Measurements from ENCODE around the gene AGAP6. TPM values are rescaled to one million over a fixed set of nuclear protein-coding genes. Genes with fewer than 3 reads are reported as not detected.
"Not testable (repeated sequence)": the region's sequence is repeated elsewhere in the genome, so short reads cannot be mapped to it uniquely, and the experiment has no call there.

AGAP6 gene
- total RNA-seq, 2 donors from 2014 or later, result 15.9 to 18.0 TPM

GRCh38 chr10:50021646-50022045 is 33.4 kb downstream of the AGAP6 start:
- no peaks in the 10 kb centered on the region for H3K4me1 Mint-ChIP-seq
- 83 to 91% methylated on average over 1 to 3 of the region's 3 CpGs for WGBS, 2 experiments (ENCODE audit: insufficient coverage in 1 of 2, insufficient read length in 1 of 2)
- H3K36me3 ChIP-seq (ENCODE audit: control insufficient read depth, insufficient read depth, low read length), result no peaks in the 10 kb centered on the region
- no peak overlapping the region for H3K9ac ChIP-seq (ENCODE audit: extremely low read depth, low read length, poor library complexity, severe bottlenecking)
- no peak overlapping the region for H3K4me3 Mint-ChIP-seq
- H3K27ac ChIP-seq (ENCODE audit: low read depth, low read length), result no peak overlapping the region
- H3K27me3 Mint-ChIP-seq (ENCODE audit: insufficient read depth), result peaks cover 3% of the 10 kb centered on the region
- no peaks in the 10 kb centered on the region for H3K36me3 Mint-ChIP-seq (ENCODE audit: low read depth)
- H3K27me3 ChIP-seq (ENCODE audit: control insufficient read depth, insufficient read depth, low read length, poor library complexity, severe bottlenecking), result no peaks in the 10 kb centered on the region
- no peaks in the 10 kb centered on the region for H3K9me3 ChIP-seq (ENCODE audit: control insufficient read depth, low read length)
- H3K4me3 ChIP-seq (ENCODE audit: low read length), result no peak overlapping the region
- no peaks in the 10 kb centered on the region for H3K4me1 ChIP-seq (ENCODE audit: control insufficient read depth, insufficient read depth, low read length)
- no peak for DNase-seq
- TF ChIP-seq, protein P1, sequence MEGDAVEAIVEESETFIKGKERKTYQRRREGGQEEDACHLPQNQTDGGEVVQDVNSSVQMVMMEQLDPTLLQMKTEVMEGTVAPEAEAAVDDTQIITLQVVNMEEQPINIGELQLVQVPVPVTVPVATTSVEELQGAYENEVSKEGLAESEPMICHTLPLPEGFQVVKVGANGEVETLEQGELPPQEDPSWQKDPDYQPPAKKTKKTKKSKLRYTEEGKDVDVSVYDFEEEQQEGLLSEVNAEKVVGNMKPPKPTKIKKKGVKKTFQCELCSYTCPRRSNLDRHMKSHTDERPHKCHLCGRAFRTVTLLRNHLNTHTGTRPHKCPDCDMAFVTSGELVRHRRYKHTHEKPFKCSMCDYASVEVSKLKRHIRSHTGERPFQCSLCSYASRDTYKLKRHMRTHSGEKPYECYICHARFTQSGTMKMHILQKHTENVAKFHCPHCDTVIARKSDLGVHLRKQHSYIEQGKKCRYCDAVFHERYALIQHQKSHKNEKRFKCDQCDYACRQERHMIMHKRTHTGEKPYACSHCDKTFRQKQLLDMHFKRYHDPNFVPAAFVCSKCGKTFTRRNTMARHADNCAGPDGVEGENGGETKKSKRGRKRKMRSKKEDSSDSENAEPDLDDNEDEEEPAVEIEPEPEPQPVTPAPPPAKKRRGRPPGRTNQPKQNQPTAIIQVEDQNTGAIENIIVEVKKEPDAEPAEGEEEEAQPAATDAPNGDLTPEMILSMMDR (conservative IDR thresholded peaks at IDR 0.05), result no peak
- no peak overlapping the region for H3K27ac Mint-ChIP-seq
- H3K9me3 Mint-ChIP-seq, result no peaks in the 10 kb centered on the region

- H3K9me3 Mint-ChIP-seq; H3K4me1 ChIP-seq (ENCODE audit: control insufficient read depth, insufficient read depth, low read length); H3K9me3 ChIP-seq (ENCODE audit: control insufficient read depth, low read length); H3K4me3 Mint-ChIP-seq; H3K36me3 Mint-ChIP-seq (ENCODE audit: low read depth); H3K4me1 Mint-ChIP-seq; H3K27me3 Mint-ChIP-seq (ENCODE audit: insufficient read depth); H3K36me3 ChIP-seq (ENCODE audit: control insufficient read depth, insufficient read depth, low read length); H3K27ac Mint-ChIP-seq; DNase-seq; H3K9ac ChIP-seq (ENCODE audit: extremely low read depth, low read length, poor library complexity, severe bottlenecking); H3K27ac ChIP-seq (ENCODE audit: low read depth, low read length); H3K27me3 ChIP-seq (ENCODE audit: control insufficient read depth, insufficient read depth, low read length, poor library complexity, severe bottlenecking); H3K4me3 ChIP-seq (ENCODE audit: low read length): not testable (repeated sequence)
- WGBS, 2 experiments (ENCODE audit: insufficient coverage in 1 of 2, insufficient read length in 1 of 2), result 86 to 93% methylated on average over 7 to 27 of the region's 37 CpGs
These were observed 36.6 kb downstream of the AGAP6 start for GRCh38 chr10:50024716-50025383.

DNA sequence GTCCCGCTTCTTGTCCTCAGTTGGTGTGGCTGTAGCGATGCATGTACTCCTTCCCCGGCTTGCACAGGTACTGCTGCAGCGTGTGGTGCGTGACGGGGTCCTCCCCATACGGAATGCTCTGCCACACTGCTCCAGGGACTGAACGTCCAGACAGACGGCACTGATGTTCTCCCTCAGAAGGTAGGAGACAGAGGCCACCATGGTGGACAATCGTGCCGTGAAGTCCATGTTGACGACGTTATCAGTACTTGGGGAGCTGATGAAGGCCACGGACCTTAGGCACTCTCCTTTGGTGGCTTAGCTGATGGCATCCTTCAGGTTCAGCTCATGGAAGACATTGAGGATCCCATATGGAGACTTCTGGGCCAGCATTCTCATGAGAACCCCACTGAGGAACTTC is 37.4 kb downstream of the AGAP6 start:
- H3K27ac ChIP-seq (ENCODE audit: low read depth, low read length), result no peak overlapping the region
- Mint-ChIP-seq H3K36me3 (ENCODE audit: low read depth) (no peaks in the 10 kb centered on the region), H3K27ac (no peak overlapping the region), H3K4me3 (no peak overlapping the region), H3K4me1 (no peaks in the 10 kb centered on the region), H3K27me3 (ENCODE audit: insufficient read depth) (peaks cover 5% of the 10 kb centered on the region), H3K9me3 (no peaks in the 10 kb centered on the region)
- H3K4me3 ChIP-seq (ENCODE audit: low read length), result no peak overlapping the region
- H3K36me3 ChIP-seq (ENCODE audit: control insufficient read depth, insufficient read depth, low read length), result no peaks in the 10 kb centered on the region
- H3K27me3 ChIP-seq (ENCODE audit: control insufficient read depth, insufficient read depth, low read length, poor library complexity, severe bottlenecking), result no peaks in the 10 kb centered on the region
- 91 to 92% methylated on average over 12 to 14 of the region's 14 CpGs for WGBS, 2 experiments (ENCODE audit: insufficient coverage in 1 of 2, insufficient read length in 1 of 2)
- no peaks in the 10 kb centered on the region for H3K9me3 ChIP-seq (ENCODE audit: control insufficient read depth, low read length)
- TF ChIP-seq, protein P1 (conservative IDR thresholded peaks at IDR 0.05), result no peak
- H3K4me1 ChIP-seq (ENCODE audit: control insufficient read depth, insufficient read depth, low read length), result no peaks in the 10 kb centered on the region
- H3K9ac ChIP-seq (ENCODE audit: extremely low read depth, low read length, poor library complexity, severe bottlenecking), result no peak overlapping the region
- DNase-seq, result no peak

- H3K9me3 Mint-ChIP-seq, result no peaks in the 10 kb centered on the region
- H3K4me3 Mint-ChIP-seq, result no peak overlapping the region
- no peaks in the 10 kb centered on the region for H3K9me3 ChIP-seq (ENCODE audit: control insufficient read depth, low read length)
- WGBS, 2 experiments (ENCODE audit: insufficient coverage in 1 of 2, insufficient read length in 1 of 2), result 91% methylated on average over 12 to 13 of the region's 13 CpGs
- H3K4me1 Mint-ChIP-seq, result no peaks in the 10 kb centered on the region
- TF ChIP-seq, protein P1 (conservative IDR thresholded peaks at IDR 0.05), result no peak
- H3K27ac ChIP-seq (ENCODE audit: low read depth, low read length), result no peak overlapping the region
- no peaks in the 10 kb centered on the region for H3K36me3 Mint-ChIP-seq (ENCODE audit: low read depth)
- no peak overlapping the region for H3K4me3 ChIP-seq (ENCODE audit: low read length)
- H3K27me3 ChIP-seq (ENCODE audit: control insufficient read depth, insufficient read depth, low read length, poor library complexity, severe bottlenecking), result no peaks in the 10 kb centered on the region
- DNase-seq, result no peak
- peaks cover 5% of the 10 kb centered on the region for H3K27me3 Mint-ChIP-seq (ENCODE audit: insufficient read depth)
- no peaks in the 10 kb centered on the region for H3K36me3 ChIP-seq (ENCODE audit: control insufficient read depth, insufficient read depth, low read length)
- H3K9ac ChIP-seq (ENCODE audit: extremely low read depth, low read length, poor library complexity, severe bottlenecking), result no peak overlapping the region
- H3K4me1 ChIP-seq (ENCODE audit: control insufficient read depth, insufficient read depth, low read length), result no peaks in the 10 kb centered on the region
- no peak overlapping the region for H3K27ac Mint-ChIP-seq
These were observed 39.0 kb downstream of the AGAP6 start for GRCh38 chr10:50027195-50027594.

Measured in endodermal cell (in vitro differentiated cells).